ENCODE results near the gene THNSL1. TPM values are rescaled to one million over a fixed set of nuclear protein-coding genes. Genes with fewer than 3 reads are reported as not detected.

Gene THNSL1
- total and polyA plus RNA-seq, 9 donors: 3.2 to 9.7 (median 7.3) TPM

DNA sequence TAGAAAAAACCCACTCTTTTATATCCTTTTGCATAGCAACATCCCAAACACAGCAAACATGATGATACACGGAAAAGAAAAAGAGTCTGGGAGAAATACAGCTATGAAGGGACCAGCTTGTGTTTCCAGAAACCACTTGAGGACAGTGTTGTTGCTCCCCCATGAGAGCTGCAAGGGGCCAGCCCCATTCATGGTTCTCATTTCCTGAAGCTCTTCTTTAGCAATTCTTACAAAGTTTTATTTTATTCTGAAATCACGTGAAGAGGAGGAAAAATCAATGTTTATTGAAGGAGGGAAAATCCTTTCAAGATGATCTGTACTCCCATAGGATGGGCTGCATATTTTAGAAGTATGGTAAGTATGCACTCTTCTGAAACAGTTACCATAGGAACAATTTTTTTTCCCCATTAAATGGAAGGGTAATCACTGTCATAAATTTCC is 46.6 kb upstream of the THNSL1 start:
- Histone ChIP-seq H3K27me3 (no peaks in the 10 kb centered on the region), H3K4me3 (no peak overlapping the region), H3K36me3 (no peaks in the 10 kb centered on the region), H3K27ac (no peak overlapping the region), H3K9me3 (no peaks in the 10 kb centered on the region), H3K4me1 (ENCODE audit: insufficient read depth) (no peaks in the 10 kb centered on the region)
- no peak for DNase-seq
- 18 to 33% (median 23%) methylated on average over 2 of the region's 2 CpGs for WGBS, 3 donors
- TF ChIP-seq CTCF (IDR thresholded peaks at IDR 0.05) (no peak), POLR2A (IDR thresholded peaks at IDR 0.05) (no peak), EP300 (IDR thresholded peaks at IDR 0.05) (no peak)
- intact Hi-C loops (cut with DNase I): no loop called here

DNA sequence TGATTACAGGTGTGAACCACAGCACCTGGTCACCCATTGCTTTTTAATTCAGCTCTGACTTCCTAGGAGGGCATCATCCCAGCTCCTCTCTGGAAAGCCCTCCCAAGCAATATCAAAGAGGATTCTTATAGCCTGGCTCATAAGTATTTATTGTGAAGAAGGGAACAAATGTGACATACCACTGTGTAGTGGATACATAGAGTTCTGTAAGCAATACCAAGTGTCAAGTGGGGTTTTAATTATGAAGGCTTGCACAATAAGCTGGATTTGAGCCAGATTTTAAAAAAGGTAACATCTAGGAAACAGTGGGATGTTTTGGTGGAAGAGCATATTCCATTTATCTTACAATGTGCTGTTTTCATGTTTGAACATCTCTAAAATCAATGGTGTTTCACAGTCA is 45.0 kb upstream of the THNSL1 start:
- Histone ChIP-seq H3K9me3 (no peaks in the 10 kb centered on the region), H3K4me1 (ENCODE audit: insufficient read depth) (peaks cover 3% of the 10 kb centered on the region), H3K36me3 (no peaks in the 10 kb centered on the region), H3K4me3 (no peak overlapping the region), H3K27ac (no peak overlapping the region), H3K27me3 (no peaks in the 10 kb centered on the region)
- DNase-seq: no peak
- intact Hi-C loops (cut with DNase I): no loop called here
- no peak for TF ChIP-seq EP300 (IDR thresholded peaks at IDR 0.05)
- no peak for TF ChIP-seq POLR2A (IDR thresholded peaks at IDR 0.05)
- TF ChIP-seq CTCF (IDR thresholded peaks at IDR 0.05): no peak

GRCh38 chr10:24973163-24973562 is 43.2 kb upstream of the THNSL1 start:
- WGBS, 3 donors: 89% methylated on average over 5 of the region's 5 CpGs
- peaks cover 3% of the 10 kb centered on the region for H3K4me1 ChIP-seq (ENCODE audit: insufficient read depth)
- no peak overlapping the region for H3K4me3 ChIP-seq
- intact Hi-C loops (cut with DNase I): no loop called here
- no peaks in the 10 kb centered on the region for H3K9me3 ChIP-seq
- H3K27ac ChIP-seq: no peak overlapping the region
- DNase-seq: no peak
- TF ChIP-seq CTCF (IDR thresholded peaks at IDR 0.05) (no peak), EP300 (IDR thresholded peaks at IDR 0.05) (no peak), POLR2A (IDR thresholded peaks at IDR 0.05) (no peak)
- H3K36me3 ChIP-seq: no peaks in the 10 kb centered on the region
- H3K27me3 ChIP-seq: no peaks in the 10 kb centered on the region

DNA sequence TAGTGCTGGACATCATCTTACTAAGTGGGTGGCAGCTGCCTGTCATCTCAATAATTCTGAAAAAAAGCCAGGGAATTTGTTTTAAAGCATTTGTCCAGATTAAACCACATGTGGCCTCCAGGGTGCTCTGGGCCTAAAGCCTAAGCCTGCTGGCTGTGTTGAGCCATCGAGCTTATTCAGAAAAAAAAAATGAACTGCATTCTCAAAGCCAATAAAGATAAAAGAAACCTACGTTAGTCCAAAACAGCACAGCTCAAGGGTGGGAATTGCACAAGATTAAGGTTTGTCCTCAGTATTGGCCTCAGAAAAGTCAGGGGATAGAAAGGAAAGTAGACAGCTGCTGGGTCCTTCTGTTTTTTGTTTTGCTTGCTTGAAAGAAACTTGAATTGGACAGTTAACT is 41.4 kb upstream of the THNSL1 start:
- peak overlapping the region; percentile 14 to 83 for H3K27ac ChIP-seq
- intact Hi-C loops (cut with DNase I): no loop called here
- no peaks in the 10 kb centered on the region for H3K36me3 ChIP-seq
- no peak for TF ChIP-seq POLR2A (IDR thresholded peaks at IDR 0.05)
- TF ChIP-seq CTCF (IDR thresholded peaks at IDR 0.05): peak in 2 of 3 donors; percentile 29 to 47
- TF ChIP-seq EP300 (IDR thresholded peaks at IDR 0.05): no peak
- H3K4me3 ChIP-seq: no peak overlapping the region
- H3K4me1 ChIP-seq (ENCODE audit: insufficient read depth): peaks cover 3% of the 10 kb centered on the region
- 3 to 7% (median 5%) methylated on average over 2 of the region's 2 CpGs for WGBS, 3 donors
- peak; percentile 42 to 69 (median 64) for DNase-seq
- H3K27me3 ChIP-seq: no peaks in the 10 kb centered on the region
- no peaks in the 10 kb centered on the region for H3K9me3 ChIP-seq
